MM.1S (cell line): ENCODE data around the gene CS.

Experiments
- EZH2 ChIP-seq: fragments of 300-600 bp; sonication (generic); optimal IDR thresholded peaks from 2 replicates; pipeline ENCODE3; 2017; ENCODE audit warnings: low read depth, mild to moderate bottlenecking, antibody characterized with exemption, low read length, mixed read lengths
- TF ChIP-seq, protein P1 (sequence below): fragments of 300-600 bp; sonication (generic); IDR thresholded peaks from 2 replicates; pipeline ENCODE4 v1.5.1; 2016; ENCODE audit warnings: antibody characterized with exemption, low read length, mixed read lengths

- TF ChIP-seq EZH2: no peak
- TF ChIP-seq, protein P1, sequence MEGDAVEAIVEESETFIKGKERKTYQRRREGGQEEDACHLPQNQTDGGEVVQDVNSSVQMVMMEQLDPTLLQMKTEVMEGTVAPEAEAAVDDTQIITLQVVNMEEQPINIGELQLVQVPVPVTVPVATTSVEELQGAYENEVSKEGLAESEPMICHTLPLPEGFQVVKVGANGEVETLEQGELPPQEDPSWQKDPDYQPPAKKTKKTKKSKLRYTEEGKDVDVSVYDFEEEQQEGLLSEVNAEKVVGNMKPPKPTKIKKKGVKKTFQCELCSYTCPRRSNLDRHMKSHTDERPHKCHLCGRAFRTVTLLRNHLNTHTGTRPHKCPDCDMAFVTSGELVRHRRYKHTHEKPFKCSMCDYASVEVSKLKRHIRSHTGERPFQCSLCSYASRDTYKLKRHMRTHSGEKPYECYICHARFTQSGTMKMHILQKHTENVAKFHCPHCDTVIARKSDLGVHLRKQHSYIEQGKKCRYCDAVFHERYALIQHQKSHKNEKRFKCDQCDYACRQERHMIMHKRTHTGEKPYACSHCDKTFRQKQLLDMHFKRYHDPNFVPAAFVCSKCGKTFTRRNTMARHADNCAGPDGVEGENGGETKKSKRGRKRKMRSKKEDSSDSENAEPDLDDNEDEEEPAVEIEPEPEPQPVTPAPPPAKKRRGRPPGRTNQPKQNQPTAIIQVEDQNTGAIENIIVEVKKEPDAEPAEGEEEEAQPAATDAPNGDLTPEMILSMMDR: no peak
Observed at GRCh38 chr12:56282579-56282978, 17.6 kb downstream of the CS start.
